CD4-positive, alpha-beta T cell treated with Interferon gamma for 1 hour (primary cell): ENCODE data around the gene LRGUK.
"Not testable (repeated sequence)": the region's sequence is repeated elsewhere in the genome, so short reads cannot be mapped to it uniquely, and the experiment has no call there.

Experiments used
- DNase-seq: peaks from one replicate; pipeline ENCODE4 v3.0.0-alpha.2; 2020

Gene LRGUK

DNA sequence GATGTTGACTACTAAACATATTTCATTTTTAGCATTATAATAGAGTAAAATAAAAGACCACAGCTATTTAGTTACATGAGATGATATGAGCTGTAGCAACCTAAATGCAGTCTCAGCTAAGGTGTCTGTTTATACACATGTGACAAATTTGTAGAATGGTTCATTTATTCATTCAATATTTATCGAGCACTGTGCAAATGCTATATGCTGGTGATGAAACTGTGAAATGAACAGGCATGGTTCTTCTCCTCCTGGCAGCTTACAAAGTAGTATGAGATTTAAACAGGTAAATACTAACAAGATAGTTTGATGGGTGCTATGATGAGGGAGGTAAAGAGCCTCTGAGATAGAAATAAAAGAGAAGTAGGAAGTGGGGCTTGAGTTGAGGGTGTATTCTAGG is 60.8 kb downstream of the LRGUK start:
- no peak for DNase-seq

DNA sequence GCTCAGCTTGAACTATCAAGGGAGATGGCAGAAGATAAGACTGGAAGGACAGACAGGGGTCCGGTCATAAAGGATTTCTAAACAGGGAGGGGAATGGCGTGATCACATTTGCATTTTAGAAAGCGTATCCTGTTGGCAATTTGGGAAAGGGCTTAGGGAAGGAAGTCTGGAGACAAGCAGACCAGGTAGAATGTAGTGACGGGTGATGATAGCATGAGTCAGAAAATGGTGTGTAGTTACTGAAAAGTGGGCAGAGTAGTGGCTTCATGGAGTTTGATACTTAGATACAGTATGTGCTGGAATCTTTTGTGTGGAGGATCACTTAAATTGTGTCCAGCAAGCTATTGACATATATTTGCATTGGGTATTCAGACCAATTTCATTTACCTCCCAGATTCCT is 61.2 kb downstream of the LRGUK start:
- no peak for DNase-seq

DNA sequence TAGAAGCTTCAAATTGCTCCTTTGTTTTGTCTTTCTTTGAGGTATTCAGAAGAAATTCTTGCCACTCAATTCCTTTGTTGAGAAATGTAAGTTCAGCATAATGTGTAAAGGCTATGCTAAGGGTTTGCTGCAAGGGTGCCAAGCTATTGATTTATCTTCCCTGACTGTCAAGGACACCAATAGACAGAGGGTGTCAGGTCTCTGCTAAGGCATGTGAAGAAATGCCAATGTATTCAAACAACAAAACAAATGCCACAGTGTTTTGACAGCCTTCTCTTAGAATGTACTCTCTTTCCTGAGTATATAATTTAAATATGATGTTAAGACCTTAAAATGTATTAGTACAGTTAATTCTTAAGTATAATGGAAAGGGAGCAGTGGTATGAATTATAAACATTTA is 62.4 kb downstream of the LRGUK start:
- DNase-seq, result no peak

DNA sequence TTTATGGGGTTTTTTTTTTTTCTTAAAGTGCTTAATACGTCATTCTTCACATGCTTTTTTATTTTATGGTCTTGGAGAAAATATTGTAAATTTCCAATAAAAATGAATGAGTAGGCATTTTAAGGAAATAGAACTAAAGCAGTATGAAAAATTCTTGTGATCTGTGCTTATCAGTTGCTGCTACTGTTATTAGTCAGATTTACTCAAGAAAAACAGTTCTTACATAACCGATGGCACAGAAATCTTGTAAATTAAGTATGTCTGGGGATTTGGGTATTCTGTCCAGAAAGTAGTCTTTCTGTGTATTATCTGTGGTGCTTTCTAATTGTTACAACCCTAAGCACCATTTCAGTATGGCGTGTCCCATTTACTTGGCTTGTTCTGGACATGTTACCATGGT is 64.7 kb downstream of the LRGUK start:
- no peak for DNase-seq

DNA sequence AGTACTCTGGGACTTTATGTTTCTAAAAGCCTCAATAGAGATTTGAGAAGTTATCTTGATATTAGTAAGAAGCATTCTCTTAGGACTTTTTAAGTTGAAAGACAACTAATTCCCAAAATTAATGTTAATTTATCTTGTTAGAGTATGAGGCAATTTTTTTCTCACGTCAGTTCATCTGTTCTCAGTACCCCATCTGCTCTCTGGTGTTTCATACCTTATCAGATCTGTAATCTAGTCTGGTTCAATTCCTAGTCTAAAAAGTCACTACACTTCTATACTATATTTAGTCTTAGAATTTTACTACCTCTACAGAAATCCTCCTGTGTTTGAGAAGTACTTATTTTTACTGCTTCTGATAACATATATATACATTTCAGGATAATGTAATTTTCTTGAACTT is 66.1 kb downstream of the LRGUK start:
- no peak for DNase-seq

DNA sequence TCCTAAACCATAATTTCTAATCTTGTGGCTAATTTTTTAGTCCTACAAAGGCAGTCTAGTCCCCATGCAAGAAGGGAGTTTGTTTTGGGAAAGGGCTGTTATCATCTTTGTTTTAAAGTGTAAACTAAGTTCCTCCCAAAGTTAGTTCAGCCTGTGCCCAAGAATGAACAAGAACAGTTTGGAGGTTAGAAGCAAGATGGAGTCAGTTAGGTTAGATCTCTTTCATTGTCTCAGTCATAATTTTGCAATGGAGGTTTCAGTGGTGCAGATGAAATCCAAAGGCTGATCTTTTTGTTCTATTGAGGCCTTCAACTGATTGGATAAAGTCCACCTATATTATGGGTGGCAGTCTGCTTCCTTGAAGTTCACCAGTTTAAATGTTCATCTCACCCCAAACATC is 68.1 kb downstream of the LRGUK start:
- no peak for DNase-seq

DNA sequence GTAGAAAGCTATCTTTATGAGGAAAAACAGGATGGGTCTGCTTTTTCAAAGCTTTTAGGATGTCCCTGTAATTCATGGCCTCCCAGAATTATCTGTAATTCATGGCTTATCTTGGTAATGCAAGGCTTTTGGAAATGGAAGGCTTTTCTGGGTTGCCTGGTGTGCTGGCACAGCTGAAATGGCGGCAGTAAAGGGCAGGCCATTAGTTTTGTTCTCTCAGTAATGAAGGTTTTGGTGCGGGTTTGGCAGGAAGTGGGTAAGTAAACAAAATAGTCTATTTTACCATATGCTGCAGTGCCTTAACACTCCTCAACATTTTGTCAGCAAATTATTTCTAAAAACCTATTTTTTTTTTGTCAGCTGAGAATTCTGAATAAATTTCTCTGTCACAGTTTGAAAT is 69.3 kb downstream of the LRGUK start:
- DNase-seq, result no peak

DNA sequence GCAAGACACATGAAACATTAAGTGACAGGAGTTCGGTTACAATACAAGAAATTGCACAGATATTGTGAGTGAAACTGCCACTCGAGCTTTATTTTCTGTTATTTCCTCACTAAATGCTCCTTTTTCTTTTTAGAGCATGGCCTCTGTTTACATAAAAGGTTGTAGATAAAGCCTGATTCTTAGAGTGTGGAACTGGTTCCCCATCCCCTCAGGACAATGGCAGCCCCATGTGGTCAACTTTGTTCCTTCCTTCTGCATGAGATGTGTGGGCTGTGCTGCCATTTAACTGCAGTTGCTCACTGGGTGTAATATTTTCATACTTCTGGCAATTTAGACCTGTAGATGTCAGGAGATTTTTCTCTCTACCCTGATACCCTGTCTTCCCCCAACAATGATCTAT is 70.2 kb downstream of the LRGUK start:
- DNase-seq, result no peak

DNA sequence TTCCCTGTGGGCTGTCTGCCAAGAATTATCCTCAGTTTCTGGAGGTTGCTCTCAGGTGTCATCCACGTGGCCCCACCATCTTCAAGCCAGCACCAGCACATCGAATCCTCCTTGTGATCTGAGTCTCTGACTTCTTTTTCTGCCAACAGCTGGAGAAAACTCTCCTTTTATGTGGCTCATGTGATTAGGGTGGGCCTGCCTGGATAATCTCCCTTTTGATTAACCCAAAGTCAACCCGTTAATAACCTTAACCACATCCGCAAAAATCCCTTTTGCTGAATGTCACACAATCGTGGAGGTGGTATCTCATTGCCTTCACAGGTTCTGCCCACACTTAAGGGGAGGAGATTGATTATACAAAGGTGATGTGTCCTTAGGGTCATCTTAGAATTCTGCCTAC is 73.8 kb downstream of the LRGUK start:
- DNase-seq, result no peak

DNA sequence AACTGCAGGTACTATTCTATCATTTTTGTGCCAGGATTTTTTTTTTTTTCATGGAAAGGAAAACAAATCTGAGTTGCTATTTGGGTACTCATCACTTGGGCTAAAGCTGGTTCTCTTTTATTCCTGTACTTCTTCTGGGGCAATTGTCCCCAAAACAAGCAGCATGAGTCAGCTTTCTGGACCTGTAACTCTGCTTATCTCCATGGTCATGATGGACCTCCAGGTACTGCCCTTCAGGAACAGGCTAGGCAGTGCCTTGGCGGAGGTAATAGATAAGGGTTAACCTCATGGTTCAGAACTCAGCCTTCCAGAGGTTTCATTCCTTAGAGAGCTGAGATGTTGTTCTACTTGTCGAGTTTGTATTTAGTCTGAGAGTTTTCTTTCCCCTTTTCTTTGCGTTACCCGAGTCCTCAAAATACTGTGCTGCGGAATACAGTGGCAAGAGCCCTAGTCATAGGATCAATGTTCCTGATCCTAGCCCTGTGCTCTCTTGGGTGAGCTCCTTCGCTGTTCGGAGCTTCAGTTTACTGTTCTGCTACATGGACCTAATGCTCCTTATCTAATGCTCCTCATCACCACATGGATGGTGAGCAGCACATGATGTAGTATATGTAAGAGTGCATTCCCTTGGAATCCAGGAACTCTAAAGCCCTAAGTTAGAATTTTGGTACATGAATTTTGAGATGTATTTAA is 74.6 kb downstream of the LRGUK start:
- DNase-seq, result no peak

DNA sequence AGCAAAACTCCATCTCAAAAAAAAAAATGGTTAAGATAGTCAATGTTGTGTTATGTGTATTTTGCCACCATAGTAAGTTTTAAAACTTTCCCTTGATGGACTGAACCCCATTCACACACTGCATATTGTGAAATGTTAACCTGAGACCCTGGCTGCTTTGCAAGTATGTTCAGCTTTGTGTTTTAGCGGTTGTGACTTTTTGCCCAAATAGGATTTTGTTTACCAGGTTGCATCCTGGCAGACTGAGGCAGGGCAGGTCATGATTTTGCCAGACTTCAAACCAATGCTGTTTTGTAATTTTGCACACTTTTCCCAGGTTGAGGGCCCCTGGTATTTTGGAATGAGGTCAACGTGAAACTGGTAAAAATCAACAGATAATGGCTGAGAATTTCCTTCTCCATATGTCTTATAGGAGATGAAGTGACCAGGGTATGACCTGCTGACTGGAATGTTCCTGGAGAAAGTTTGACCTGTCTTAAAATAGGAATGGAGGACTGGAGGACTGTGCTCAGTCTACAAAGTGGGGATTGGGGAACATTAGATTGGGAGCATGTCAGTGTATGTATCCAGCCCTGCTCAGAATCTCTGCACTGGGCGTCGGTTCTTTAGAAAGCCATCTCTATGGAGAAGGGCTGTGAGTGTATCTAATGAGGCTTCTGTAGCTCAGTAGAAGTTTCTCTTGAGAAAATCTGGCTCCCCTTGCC is 76.2 kb downstream of the LRGUK start:
- DNase-seq, result no peak

DNA sequence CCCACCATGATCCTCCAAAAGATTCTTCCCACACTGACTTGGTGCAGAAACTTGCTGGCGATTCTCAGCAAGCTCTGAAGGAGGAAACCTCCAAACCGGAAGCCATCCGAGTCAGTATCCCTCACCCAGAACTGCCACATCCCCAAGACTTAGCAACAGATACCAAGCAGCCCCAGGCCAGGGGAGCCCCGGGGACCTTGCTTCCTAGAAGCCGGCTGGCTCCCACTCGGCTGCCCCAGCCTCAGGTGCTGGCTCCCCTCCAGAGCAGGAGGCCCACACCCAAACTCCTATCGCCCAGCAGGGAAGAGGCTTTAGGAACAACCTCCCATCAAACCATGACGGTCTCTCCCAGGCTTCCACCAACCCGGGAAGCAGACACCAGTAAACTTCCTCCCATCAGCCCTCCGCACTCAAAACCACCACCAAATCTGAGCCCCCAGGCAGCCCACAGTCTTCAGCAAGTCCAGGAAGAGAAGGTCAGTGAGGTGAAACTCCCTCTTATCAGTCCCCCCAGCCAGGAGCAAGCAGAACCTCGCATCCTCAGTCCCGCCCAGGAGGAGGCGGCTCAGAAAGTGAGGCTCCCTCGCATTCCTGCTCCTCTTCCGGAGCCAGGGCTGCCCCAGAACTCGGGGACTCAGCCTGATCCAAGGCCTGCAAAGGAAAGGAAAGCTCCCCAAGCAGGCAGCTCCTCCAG is 82.3 kb downstream of the LRGUK start:
- DNase-seq, result no peak

DNA sequence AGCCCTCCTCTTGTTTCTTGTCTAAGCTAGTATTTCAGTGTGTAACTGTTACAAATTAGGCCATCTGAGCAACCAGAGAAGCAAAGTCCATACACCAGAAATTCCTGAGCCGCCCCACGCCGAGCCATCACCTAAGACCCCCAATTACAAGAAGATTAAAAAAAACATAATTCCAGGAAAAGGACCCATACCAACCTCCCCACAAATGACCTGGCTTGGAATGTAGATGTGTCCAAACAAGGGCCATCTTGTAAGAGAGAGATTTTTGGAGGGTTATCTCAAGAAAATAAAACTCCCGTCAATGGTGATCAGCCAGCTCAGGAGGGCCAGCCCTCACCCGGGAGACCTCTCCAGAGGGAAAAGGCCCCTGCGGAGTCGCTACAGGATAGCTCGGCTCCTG is 83.1 kb downstream of the LRGUK start:
- no peak for DNase-seq

DNA sequence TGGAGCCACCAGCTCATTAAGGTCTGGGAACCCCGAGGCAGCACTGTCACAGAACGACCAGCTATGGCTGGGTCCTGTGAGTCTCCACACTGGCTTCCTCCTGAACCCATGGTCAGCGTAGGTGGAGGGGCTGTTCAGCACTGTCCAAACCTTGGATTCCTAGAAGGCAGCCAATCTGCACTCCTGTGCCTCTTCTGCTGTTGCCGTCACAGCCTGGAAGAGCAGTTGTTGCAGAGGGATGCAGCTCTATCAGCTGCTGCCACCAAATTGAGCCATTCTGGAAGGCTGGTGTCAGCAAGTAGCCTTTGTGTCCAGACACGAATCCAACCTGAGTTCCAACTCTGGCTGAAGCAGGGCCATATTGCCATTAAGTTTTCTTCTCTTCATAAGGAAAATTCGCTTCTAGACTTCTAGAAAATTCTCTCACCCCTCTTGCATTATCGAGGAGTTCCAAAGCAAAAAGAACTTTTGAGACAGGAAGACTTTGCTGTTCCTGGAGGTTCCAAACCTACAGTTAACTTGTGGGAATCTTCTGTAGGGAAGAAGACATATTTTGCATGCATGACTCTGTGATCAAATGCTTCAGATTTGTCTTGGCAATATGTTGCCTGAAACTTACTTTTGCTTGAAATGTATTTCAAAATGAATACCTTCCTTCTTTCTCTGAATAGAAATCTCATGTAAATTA is 84.0 kb downstream of the LRGUK start:
- DNase-seq, result no peak

DNA sequence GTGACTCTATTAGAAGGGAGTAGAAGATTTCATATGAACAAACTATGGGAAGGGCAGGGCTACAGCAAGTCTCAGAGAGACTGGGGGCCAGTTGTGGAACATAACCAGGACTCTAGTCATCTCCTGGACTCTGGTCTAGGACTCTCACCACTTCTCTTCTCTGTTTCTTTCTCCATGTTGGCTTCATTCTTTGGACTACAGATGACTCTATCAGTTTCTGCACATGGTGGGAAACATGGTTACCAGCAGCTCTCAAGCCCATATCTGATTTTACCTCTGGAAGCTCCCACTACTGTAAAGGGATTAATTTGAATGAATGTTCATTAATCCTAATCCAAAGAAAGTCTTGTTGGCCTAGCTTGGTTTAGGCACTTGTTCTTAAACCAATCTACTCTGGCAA is 84.7 kb downstream of the LRGUK start:
- DNase-seq, result no peak

DNA sequence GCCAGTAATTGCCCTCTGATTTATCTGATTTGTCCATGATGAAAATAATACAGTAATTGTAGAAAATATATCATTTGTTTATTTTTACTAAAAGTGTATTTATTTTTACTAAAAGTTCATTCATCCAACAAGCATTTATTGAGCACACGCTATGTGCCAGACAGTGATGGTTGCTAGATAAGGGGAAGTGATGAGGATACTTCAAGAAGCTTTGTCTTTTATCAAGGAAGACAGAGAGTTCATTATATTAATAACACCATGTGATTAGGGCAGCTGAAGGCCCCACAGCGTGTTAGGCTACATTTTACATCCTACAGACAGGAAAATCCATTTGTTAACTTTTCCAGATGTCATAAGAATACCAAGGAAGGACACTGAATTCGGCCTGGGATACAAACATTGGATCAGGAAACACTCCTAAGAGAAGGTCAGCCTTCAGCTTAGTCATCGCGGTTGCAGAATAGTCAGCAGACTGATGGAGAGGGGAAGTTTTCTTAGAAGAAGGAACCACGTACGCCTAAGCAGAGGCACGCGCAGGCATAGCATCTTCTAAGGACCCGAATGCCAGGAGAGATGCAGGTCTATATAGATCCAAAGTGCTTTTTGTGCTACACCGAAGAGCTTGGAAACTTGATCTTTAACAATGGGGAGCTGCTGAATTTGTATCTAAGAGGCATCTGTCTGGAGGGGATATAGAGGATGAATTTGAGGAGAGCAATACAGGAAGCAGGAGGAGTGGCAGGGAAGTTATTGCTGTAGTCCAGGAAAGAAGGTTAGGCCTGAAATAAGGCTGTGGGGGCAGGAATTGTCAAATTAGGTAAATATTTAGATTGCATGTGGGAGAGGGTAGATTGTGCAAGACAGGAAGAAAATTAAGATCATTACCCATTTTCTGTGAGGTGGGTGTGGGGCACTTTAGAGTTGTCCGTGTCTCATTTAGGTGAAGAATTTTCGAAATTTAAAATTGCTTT is 85.7 kb downstream of the LRGUK start:
- DNase-seq, result peak; percentile 27

DNA sequence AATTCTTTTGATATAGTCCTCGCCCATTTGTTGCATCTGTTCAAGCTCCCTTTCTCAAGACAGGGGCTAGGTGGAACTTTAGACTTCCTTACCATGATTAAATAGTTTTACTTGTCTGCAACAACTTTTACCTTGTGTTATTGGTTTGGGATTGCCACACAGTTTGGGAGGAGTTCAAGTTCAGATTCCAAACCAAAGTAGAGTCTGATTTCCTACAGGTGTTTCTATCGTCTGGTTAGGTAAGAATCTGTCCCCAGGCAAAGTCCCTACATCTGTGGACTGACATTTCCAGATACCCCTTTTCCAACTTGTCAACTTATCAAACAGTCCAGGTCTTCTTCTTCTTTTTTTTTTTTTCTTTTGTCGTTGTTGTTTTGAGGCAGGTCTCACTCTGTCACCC is 93.1 kb downstream of the LRGUK start:
- no peak for DNase-seq

DNA sequence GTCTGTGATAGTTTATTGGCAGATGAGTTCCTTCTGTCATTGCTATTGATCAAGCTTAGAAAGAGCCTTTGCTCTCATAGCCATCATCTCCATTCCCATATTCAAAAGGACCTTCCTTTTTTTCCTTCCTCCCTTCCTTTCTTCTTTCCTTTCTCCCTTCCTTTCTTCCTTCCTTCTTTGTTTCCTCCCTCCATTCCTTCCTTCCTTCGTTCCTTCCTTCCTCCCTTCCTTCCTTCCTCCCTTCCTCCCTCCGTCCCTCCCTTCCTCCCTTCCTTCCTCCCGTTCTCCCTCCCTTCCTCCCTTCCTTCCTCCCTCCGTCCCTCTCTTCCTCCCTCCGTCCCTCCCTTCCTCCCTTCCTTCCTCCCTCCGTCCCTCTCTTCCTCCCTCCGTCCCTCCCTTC is 104.2 kb downstream of the LRGUK start:
- DNase-seq, result not testable (repeated sequence)

DNA sequence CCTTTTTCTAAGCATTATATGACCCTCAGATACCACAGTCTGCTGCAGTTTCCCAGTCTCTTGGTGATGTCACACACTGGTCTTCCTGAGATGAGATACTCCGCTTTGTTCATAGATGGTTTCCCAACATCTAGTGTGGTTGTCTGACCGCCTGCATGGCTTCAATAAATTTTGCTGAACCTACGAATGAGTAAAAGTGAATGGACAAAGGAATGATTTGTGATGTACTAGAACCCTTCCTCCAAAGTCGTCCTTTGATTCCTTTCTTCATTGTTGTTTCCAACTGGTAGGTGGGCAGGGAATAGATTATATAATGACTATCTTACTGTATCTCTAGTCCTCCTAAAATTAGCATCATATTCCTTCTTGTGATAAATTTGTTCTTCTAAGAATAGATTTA is 107.1 kb downstream of the LRGUK start:
- no peak for DNase-seq

DNA sequence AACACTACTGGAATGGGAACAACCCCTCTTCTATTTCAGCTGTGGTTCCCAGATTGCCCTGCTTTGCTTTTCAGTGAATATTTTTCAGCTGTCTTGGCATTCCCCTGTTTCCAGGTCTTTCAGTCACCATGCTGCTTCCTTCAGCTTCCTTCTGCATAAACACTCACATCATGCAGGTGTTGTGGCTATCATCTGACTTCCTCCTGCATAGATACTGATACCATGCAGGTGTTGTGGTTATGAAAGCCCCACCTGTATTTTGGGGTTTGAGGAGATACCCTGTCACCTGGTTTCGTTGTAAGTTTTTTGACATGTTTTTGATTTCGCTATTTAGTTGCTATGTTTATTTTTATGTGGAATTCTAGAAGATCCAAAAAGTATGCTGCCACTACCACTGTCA is 118.1 kb downstream of the LRGUK start:
- DNase-seq, result no peak

DNA sequence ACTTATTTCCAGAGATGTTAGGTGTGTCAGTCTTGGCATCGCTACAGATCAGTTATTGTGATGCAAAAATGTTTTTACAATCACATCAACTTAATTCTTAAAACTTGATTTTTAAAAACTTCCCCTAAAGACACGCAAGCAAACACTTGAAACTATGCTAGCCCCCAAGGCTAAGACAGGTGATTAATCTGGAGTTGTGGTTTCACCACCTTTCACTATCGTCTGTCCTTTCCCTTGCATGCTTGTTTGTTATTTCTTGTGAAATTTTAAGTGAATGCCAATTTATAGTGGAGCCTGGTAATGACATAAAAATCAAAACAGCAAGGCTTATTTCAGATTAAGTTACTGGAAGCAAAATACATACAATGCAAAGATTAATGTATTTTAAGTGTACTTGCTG is 119.2 kb downstream of the LRGUK start:
- DNase-seq, result no peak

DNA sequence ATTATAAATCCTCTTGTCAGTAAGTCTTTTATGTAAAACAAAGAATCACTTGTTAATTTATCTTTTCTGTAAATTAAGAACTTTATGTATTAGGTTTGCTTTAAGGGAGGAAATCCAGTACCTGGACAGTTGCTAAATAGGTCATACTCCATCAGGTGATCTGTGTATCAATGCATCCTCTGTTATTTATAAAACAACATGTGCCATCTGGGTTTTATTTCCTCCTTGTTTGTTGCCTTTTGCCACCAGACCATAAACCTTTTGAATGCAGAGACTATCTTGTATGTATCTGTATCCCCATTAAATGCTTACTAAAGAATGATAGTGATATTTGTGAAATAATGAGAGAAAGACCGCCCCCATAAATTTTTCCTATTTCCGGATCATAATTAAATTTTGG is 119.6 kb downstream of the LRGUK start:
- DNase-seq, result no peak

DNA sequence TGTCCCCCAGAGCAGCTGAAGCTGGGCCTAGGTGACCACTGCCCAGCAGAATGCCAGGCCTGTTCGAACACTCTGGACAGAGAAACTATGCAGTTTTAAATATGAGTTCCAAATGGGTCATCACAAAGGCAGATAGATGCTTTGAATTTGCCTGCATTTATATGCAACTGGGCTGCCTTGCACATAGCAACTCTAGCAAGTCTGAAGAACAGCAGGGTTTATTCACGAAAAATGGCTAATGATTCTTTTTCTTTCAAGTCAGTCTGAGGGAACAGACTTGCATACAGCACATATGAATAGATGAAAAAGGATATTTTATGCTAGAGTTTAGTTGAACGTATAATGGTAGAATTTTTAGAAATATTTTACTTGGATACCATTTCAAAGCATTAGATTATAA is 121.1 kb downstream of the LRGUK start:
- no peak for DNase-seq
